ENCODE data around the gene CCDC27. TPM values are rescaled to one million over a fixed set of nuclear protein-coding genes. Genes with fewer than 3 reads are reported as not detected.

The CCDC27 gene
- total RNA-seq, 1 donor from 2014 or later = not detected

GRCh38 chr1:3710251-3710650 lies 42.0 kb upstream of the CCDC27 start:
- Mint-ChIP-seq H3K4me3 (ENCODE audit: unreplicated experiment) (no peak overlapping the region), H3K36me3 (ENCODE audit: low read depth, unreplicated experiment) (no peaks in the 10 kb centered on the region), H3K27me3 (ENCODE audit: low read depth, unreplicated experiment) (peaks cover 27% of the 10 kb centered on the region), H3K4me1 (ENCODE audit: low read depth, unreplicated experiment) (peaks cover 3% of the 10 kb centered on the region), H3K27ac (ENCODE audit: unreplicated experiment) (peak overlapping the region; percentile 34), H3K9me3 (ENCODE audit: unreplicated experiment) (no peaks in the 10 kb centered on the region)
- Histone ChIP-seq H3K9me3 (ENCODE audit: insufficient read depth, low read depth, low read length) (no peaks in the 10 kb centered on the region), H3K27me3 (ENCODE audit: insufficient read depth, low read length) (peaks cover 24% of the 10 kb centered on the region), H3K4me2 (ENCODE audit: low read length) (no peak overlapping the region), H3K79me2 (ENCODE audit: insufficient read depth, low read length) (no peaks in the 10 kb centered on the region), H2AFZ (ENCODE audit: low read depth, low read length) (no peak overlapping the region), H4K20me1 (ENCODE audit: insufficient read depth, low read length) (no peaks in the 10 kb centered on the region), H3K27ac (ENCODE audit: low read depth, low read length) (no peak overlapping the region), H3K4me1 (ENCODE audit: insufficient read depth, low read length) (no peaks in the 10 kb centered on the region), H3K36me3 (ENCODE audit: insufficient read depth, low read length) (no peaks in the 10 kb centered on the region), H3K4me3 (ENCODE audit: insufficient read depth, low read depth, low read length) (no peak overlapping the region), H3K9ac (ENCODE audit: low read length) (no peak overlapping the region)
- no peak for DNase-seq (ENCODE audit: low read depth)
- TF ChIP-seq, protein P1, sequence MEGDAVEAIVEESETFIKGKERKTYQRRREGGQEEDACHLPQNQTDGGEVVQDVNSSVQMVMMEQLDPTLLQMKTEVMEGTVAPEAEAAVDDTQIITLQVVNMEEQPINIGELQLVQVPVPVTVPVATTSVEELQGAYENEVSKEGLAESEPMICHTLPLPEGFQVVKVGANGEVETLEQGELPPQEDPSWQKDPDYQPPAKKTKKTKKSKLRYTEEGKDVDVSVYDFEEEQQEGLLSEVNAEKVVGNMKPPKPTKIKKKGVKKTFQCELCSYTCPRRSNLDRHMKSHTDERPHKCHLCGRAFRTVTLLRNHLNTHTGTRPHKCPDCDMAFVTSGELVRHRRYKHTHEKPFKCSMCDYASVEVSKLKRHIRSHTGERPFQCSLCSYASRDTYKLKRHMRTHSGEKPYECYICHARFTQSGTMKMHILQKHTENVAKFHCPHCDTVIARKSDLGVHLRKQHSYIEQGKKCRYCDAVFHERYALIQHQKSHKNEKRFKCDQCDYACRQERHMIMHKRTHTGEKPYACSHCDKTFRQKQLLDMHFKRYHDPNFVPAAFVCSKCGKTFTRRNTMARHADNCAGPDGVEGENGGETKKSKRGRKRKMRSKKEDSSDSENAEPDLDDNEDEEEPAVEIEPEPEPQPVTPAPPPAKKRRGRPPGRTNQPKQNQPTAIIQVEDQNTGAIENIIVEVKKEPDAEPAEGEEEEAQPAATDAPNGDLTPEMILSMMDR (IDR thresholded peaks at IDR 0.05; ENCODE audit: insufficient read depth, low read depth, low read length) = no peak
- no peak for TF ChIP-seq EZH2 (IDR thresholded peaks at IDR 0.05; ENCODE audit: insufficient read depth, low read length)
- no peak for FAIRE-seq

- DNase-seq (ENCODE audit: low read depth) (no peak), FAIRE-seq (no peak)
- H3K9ac ChIP-seq (ENCODE audit: low read length) = no peak overlapping the region
- peaks cover 3% of the 10 kb centered on the region for H3K4me1 Mint-ChIP-seq (ENCODE audit: low read depth, unreplicated experiment)
- H3K36me3 Mint-ChIP-seq (ENCODE audit: low read depth, unreplicated experiment) = no peaks in the 10 kb centered on the region
- H3K4me2 ChIP-seq (ENCODE audit: low read length) = no peak overlapping the region
- TF ChIP-seq EZH2 (IDR thresholded peaks at IDR 0.05; ENCODE audit: insufficient read depth, low read length) = no peak
- TF ChIP-seq, protein P1 (IDR thresholded peaks at IDR 0.05; ENCODE audit: insufficient read depth, low read depth, low read length) = no peak
- no peaks in the 10 kb centered on the region for H3K79me2 ChIP-seq (ENCODE audit: insufficient read depth, low read length)
- no peaks in the 10 kb centered on the region for H3K36me3 ChIP-seq (ENCODE audit: insufficient read depth, low read length)
- no peak overlapping the region for H2AFZ ChIP-seq (ENCODE audit: low read depth, low read length)
- peaks cover 28% of the 10 kb centered on the region for H3K27me3 ChIP-seq (ENCODE audit: insufficient read depth, low read length)
- no peak overlapping the region for H3K4me3 Mint-ChIP-seq (ENCODE audit: unreplicated experiment)
- no peak overlapping the region for H3K4me3 ChIP-seq (ENCODE audit: insufficient read depth, low read depth, low read length)
- peaks cover 31% of the 10 kb centered on the region for H3K27me3 Mint-ChIP-seq (ENCODE audit: low read depth, unreplicated experiment)
- H3K9me3 Mint-ChIP-seq (ENCODE audit: unreplicated experiment) = no peaks in the 10 kb centered on the region
- H4K20me1 ChIP-seq (ENCODE audit: insufficient read depth, low read length) = no peaks in the 10 kb centered on the region
- no peaks in the 10 kb centered on the region for H3K4me1 ChIP-seq (ENCODE audit: insufficient read depth, low read length)
- no peak overlapping the region for H3K27ac ChIP-seq (ENCODE audit: low read depth, low read length)
- no peak overlapping the region for H3K27ac Mint-ChIP-seq (ENCODE audit: unreplicated experiment)
- H3K9me3 ChIP-seq (ENCODE audit: insufficient read depth, low read depth, low read length) = no peaks in the 10 kb centered on the region
Observed at GRCh38 chr1:3711381-3711779, 40.9 kb upstream of the CCDC27 start.

DNA sequence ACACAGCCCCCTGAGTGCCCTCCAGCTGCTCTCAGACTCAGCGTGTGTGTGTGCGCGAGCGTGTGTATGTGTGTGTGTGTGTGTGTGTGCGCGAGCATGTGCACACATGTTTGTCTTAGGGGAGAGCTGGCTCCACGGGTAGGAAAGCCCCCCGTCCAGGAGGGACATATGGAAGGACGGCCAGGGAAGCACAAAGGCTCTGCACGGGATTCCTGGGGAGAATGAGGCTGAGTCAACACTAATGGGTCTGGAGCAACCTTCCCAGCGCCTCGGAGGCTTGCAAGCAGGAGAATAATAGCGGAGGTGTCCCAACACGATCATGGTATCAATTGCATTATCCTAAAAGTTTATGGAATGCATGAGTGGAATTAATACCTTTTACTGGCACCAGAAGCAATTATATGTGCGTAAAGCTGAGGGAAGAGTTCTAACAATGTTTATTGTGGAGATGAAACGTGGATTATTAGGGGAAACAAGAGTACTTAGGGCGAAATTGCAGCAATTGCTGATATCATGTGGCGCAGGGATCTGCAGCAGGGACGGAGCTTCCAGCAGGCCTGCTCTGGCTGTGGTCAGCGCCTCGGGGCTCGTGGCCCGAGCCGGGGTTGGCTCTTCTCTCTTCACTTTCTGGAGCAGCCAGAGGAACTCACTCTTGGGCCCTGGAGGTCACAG lies 40.3 kb upstream of the CCDC27 start:
- no peak overlapping the region for H3K4me3 ChIP-seq (ENCODE audit: insufficient read depth, low read depth, low read length)
- Mint-ChIP-seq H3K4me3 (ENCODE audit: unreplicated experiment) (peak overlapping the region; percentile 8), H3K9me3 (ENCODE audit: unreplicated experiment) (no peaks in the 10 kb centered on the region), H3K27me3 (ENCODE audit: low read depth, unreplicated experiment) (peaks cover 31% of the 10 kb centered on the region), H3K27ac (ENCODE audit: unreplicated experiment) (no peak overlapping the region), H3K4me1 (ENCODE audit: low read depth, unreplicated experiment) (peaks cover 3% of the 10 kb centered on the region), H3K36me3 (ENCODE audit: low read depth, unreplicated experiment) (no peaks in the 10 kb centered on the region)
- H2AFZ ChIP-seq (ENCODE audit: low read depth, low read length) = no peak overlapping the region
- H3K27ac ChIP-seq (ENCODE audit: low read depth, low read length) = no peak overlapping the region
- no peaks in the 10 kb centered on the region for H3K79me2 ChIP-seq (ENCODE audit: insufficient read depth, low read length)
- no peak overlapping the region for H3K9ac ChIP-seq (ENCODE audit: low read length)
- H3K36me3 ChIP-seq (ENCODE audit: insufficient read depth, low read length) = no peaks in the 10 kb centered on the region
- peaks cover 28% of the 10 kb centered on the region for H3K27me3 ChIP-seq (ENCODE audit: insufficient read depth, low read length)
- FAIRE-seq (no peak), DNase-seq (ENCODE audit: low read depth) (no peak)
- H4K20me1 ChIP-seq (ENCODE audit: insufficient read depth, low read length) = no peaks in the 10 kb centered on the region
- H3K4me2 ChIP-seq (ENCODE audit: low read length) = no peak overlapping the region
- TF ChIP-seq, protein P1 (IDR thresholded peaks at IDR 0.05; ENCODE audit: insufficient read depth, low read depth, low read length) = no peak
- no peak for TF ChIP-seq EZH2 (IDR thresholded peaks at IDR 0.05; ENCODE audit: insufficient read depth, low read length)
- H3K4me1 ChIP-seq (ENCODE audit: insufficient read depth, low read length) = no peaks in the 10 kb centered on the region
- H3K9me3 ChIP-seq (ENCODE audit: insufficient read depth, low read depth, low read length) = no peaks in the 10 kb centered on the region
